Measurements from ENCODE around the gene PLD1.

DNA sequence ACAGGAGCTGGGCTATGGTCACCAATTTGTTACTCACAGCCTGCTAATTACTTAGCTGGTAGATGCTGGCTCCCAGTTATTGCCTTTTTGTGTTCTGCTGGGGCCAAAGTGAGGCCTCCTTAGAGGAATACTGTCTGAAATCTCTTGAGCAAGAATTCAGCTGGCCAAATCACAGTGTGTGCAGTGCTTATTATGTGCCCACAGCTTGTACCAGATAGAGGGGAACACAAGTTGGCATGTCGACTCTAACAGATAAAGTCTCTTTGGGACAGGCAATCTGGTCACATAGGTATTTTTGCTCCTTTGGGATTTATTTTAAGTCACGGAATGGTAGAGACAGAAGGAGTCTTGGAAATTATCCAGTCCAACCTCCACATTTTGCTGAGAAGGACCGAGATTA lies 26.6 kb upstream of the PLD1 start:
- no peak for TF ChIP-seq POLR2A (IDR thresholded peaks at IDR 0.05)
- TF ChIP-seq, protein P1, sequence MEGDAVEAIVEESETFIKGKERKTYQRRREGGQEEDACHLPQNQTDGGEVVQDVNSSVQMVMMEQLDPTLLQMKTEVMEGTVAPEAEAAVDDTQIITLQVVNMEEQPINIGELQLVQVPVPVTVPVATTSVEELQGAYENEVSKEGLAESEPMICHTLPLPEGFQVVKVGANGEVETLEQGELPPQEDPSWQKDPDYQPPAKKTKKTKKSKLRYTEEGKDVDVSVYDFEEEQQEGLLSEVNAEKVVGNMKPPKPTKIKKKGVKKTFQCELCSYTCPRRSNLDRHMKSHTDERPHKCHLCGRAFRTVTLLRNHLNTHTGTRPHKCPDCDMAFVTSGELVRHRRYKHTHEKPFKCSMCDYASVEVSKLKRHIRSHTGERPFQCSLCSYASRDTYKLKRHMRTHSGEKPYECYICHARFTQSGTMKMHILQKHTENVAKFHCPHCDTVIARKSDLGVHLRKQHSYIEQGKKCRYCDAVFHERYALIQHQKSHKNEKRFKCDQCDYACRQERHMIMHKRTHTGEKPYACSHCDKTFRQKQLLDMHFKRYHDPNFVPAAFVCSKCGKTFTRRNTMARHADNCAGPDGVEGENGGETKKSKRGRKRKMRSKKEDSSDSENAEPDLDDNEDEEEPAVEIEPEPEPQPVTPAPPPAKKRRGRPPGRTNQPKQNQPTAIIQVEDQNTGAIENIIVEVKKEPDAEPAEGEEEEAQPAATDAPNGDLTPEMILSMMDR (IDR thresholded peaks at IDR 0.05) = no peak
